Activated CD4-positive, alpha-beta T cell treated with anti-CD3 and anti-CD28 coated beads, Interleukin-2, amount 50 U/mL, for 16 hours (primary cell): Measurements from ENCODE around the gene ARFIP1.
A peak's percentile ranks its signal among the peaks of the same experiment; 100 is the strongest.

Source experiments
- DNase-seq: peaks from one replicate; pipeline ENCODE4 v3.0.0-alpha.2; 2020

Gene ARFIP1

DNA sequence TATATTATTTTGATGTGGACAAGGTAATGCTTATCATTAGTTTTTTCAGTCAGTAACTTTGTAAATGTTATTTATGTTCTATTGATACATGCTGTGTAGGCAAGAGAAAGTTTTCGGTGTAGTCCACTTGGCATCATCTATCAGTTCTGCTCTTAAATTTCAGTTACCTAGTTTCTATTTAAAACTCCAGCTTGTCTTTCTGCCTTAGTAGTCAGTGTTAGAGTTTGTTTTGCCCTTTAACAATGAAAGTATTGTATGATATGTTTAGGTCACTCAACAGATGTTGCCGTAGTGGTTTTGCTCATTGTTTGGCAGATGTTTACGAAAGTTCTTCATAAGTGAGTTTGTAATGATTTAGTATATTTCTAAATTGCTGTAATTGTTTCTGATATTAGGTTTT lies 121.5 kb downstream of the ARFIP1 start:
- DNase-seq: no peak

DNA sequence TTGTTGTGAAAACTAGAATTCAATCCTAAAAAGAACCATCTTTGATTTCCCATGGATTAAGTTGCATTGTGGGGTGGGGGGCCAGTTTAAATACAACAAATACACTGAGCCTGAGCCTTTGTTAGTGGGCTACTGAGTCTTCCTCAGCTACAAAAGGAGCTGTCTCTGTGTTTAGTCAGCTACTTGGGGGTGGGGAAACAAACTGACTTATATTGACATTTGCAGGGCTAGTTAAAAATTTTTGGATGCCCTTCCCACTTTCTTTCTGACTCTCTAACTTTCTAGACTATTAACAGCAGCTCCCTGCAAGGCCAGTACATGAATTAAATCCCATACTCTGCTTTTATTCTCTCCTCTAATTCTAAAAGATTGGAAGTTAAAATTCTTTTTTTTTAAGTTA lies 123.9 kb downstream of the ARFIP1 start:
- DNase-seq: no peak

DNA sequence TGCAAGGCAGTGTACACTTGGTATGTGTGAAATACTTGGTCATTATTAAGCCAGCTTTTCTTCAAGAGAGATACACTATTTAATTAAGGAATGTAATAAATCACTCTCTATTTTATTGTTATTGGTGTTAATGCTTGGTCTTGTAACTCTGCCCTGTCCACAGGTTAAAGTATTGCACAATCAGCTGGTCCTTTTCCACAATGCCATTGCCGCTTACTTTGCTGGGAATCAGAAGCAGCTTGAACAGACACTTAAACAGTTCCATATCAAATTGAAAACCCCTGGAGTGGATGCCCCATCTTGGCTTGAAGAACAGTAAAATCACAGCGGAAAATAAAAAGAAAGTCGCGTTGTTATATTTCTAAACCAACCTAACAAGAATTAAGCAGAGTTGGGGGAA lies 130.1 kb downstream of the ARFIP1 start:
- DNase-seq: no peak

- DNase-seq: no peak
These were observed 130.8 kb downstream of the ARFIP1 start for GRCh38 chr4:152910521-152910920.

DNA sequence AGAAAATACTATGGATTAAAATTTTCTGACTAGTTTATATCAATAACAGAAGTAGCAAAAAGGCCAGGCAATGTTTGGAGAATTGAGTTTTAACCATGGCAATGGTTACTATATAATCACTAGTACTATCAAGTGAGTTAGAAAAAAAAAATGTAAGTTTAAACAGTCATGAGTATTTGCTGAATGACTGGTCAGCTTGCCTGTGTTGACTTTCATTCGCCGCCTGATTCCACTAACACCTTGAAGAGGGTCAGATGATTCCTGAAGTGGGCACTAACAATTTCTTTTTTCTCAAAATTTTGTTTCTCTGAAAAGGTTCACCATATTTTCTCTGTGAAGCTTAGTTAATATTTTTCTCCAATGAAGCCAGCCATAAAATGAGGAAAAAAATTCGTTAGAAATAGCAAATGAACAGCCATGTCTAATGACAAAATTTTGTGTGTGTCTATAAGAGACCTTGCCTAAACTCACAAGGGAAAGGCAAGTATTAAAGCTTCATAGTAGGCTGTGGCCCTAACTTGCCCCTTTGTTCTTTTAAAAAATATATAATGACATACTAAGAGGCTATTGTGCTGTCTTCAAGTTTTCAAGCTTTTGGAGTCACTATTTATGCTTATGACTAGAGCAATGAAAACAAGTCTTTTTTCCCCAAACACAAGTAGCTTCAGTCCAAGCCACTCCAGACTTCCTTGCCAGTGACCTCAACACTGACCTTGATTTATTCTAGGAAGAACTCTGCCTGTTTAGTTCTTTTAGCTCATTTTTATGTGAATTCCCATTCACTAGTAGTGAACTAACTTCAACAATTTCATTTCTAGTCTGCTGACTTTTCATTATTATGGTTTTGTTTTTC lies 138.0 kb downstream of the ARFIP1 start:
- DNase-seq: no peak

GRCh38 chr4:152919826-152920225 lies 140.1 kb downstream of the ARFIP1 start:
- no peak for DNase-seq

DNA sequence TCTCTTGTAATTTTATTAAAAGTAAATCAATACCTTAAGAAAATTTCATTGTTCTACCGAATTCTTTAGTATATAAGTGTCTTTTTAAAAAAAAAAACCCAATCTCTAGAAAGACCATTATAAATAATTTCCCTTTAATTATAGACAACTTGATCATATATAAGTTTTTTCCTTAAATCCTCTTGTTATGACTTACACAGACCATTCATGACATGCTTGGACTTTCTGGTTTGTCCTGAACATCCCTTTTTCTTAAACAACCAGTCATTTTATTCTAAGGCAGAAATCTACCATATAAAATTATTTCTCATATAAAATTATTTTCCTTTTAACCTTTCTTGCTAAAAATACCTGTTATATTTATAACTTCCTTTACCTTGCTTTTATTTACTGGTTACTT lies 141.0 kb downstream of the ARFIP1 start:
- no peak for DNase-seq

DNA sequence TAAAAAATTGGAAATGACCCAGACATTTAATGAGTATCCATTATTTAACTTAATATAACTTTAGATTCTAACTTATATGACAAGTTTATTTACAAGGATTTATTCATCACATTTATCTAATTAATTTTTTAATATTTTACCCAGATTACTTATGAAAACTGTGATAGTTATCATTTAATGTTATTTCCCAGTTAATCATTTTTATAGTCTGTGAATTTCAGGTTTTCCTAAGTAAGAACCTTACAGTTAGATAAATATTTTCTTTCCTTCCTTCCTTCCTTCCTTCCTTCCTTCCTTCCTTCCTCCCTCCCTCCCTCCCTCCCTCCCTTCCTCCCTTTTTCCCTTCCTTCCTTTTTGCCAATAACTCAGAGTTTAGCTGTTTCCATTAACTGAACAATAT lies 141.5 kb downstream of the ARFIP1 start:
- DNase-seq: no peak

DNA sequence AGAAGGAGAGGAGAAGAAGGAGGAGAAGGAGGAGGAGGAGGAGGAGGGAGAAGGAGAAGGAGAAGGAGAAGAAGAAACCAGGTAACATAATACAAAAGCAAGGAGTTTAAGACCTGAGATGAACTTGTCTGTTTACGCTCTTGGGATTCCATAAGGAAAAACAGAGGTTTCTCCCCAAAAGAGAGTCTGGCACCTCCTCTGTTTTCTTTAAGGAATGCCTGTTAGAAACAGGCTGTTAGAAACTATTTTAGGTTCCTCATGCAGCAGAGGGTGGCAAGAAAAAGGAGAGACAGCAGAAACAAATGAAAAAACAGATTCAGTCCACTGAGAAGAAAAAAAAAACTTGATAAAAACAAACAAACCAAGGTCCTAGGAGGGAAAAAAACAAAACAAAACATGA lies 146.1 kb downstream of the ARFIP1 start:
- no peak for DNase-seq

GRCh38 chr4:152926959-152927358 lies 147.2 kb downstream of the ARFIP1 start:
- no peak for DNase-seq

- DNase-seq: no peak
These were observed 148.0 kb downstream of the ARFIP1 start for GRCh38 chr4:152927737-152928136.

GRCh38 chr4:152928286-152928685 lies 148.5 kb downstream of the ARFIP1 start:
- DNase-seq: no peak

DNA sequence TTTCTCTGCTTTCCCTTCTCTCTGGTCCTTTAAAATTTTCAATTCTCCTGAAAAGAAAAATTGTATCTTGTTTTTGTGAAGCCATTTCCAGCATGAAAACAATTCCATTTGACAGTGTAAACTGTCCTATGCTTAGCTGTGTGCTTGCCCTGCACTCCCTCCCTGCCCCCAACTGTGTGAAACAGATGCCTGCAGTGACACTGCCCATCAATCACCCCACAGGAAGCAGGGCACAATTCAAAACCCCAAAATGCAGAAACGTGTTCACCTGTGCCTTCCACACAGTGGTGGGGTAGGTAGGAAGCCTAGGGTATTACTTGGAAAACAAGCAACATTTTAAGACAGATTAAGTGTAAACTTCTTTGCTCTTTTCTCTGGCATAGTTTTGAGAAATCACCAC lies 150.1 kb downstream of the ARFIP1 start:
- DNase-seq: no peak

GRCh38 chr4:152935143-152935542 lies 155.4 kb downstream of the ARFIP1 start:
- DNase-seq: peak; percentile 26

DNA sequence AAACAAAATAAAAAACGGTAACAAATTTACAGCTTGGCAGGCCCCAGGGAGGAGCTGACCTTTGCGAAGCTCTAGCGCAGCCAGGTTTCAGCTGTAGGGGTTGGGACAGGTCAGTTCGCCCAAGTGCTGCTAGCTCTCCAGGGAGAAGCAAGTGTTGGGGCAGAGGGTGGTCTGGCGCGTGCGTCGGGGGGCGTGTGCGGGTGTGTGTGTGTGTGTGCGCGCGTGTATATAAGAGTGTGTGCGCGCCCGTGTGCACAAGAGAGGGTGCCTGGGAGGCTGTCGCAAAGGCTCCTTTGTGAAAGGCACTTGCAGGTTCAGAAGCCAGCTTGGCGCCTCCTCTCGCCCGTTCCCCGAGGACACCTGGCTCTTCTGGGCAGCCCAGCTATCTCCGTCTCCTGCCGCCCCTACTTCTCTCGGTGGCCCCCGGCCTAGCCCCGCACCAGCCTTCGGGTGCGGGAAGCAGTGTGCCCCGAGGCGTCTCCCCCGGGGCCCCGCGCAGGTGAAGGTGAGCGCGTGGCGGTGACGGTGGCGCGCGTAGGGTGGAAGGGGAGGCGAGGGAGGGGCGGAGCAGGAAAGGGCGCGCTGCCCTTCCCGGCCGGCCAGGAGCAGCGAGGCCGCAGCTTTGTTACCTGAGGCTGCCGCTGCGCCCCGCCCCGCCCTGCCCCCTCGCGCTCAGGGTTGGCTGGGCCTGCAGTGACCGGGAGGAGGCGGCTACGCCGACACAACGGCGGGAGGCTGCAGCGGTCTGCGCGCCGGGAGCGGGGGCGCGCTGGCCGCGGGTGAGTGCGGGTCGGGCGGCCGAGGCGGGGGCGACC lies 156.1 kb downstream of the ARFIP1 start, which contains the start of gene FHDC1:
Gene FHDC1, plus strand, starts transcription at position 693 of the 815 bp plus-strand sequence. CDS start 6,735 bp downstream, outside the sequence.
- DNase-seq: peak; percentile 8

- no peak for DNase-seq
These were observed 156.9 kb downstream of the ARFIP1 start for GRCh38 chr4:152936446-152937335.

DNA sequence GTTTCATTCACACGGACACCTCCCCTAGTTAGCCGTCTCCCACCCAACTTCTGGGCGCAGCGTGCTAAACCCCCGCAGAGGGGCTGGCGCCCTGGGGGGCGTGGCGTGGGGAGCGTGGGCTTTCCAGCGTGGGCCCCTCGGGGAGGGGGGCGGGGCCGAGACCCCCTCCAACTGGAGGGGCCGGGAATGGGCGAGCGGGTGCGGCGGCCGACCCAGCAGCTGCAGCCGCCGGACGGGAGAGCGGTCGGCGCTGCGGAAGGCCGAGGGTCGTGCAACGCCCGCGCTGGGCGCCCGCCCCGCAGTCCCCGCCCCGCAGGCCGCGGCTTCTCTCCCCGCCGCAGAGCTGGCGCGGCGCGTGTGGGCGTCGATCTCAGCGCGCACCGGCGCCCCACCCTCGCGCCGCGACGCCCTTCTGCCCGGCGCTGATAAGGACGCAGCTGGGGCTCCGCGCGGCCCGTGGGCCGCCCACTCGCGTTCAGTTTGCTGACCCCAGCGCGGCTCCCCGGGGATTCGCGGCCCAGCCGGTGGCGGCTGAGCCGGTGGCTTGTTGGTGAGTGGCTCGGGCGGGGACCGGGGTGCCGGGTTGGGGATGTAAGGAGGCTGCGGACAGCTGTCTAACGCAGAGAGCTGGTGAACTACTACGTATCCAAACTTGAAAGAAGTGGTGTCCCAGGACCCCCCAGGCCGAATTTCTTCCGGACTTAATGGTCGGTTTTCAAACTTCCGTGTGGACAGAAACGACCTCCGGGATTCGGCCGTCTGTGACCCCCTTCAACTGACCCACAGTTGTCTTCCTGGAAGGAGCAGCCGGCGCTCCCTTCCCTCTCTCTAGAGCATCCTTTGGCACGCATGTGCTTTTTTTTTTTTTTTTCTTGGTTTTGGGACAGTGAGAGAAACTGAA lies 157.8 kb downstream of the ARFIP1 start:
- no peak for DNase-seq

DNA sequence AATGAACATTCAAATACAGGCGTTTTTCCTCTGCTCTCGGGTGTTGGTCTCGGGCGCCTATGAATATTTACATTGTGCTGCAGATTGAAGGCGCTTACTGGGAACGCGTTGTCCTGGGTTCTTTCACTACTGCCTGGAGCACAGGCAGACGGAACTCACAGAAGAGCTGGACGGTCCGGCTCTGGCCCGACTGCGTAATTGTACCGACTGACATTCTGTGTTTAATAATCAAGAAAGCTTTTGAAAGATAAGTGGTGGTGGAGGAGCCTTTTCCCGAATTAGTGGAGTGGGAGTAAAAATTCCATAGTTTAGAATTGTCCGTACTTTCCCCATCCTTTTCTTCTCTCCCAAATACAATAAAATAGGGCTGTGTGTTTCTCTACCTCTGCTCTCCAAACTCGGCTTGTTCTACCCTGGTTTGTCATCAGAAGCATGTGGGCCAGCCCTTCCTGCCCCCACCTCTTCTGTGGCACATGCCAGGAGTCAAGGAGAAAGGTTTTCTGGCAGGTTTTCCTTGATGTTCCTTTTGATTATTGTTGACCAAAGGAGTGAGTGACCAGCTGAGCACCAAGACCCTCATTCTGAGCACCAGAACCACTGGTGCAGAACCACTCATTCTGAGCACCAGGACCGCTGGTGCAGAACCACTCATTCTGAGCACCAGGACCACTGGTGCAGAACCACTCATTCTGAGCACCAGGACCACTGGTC lies 158.6 kb downstream of the ARFIP1 start:
- no peak for DNase-seq

- DNase-seq: no peak
These were observed 159.9 kb downstream of the ARFIP1 start for GRCh38 chr4:152939621-152940020.

- no peak for DNase-seq
These were observed 160.7 kb downstream of the ARFIP1 start for GRCh38 chr4:152940461-152940860.

GRCh38 chr4:152941411-152941810 lies 161.7 kb downstream of the ARFIP1 start:
- no peak for DNase-seq
